Natural killer cell treated with Interleukin-12 subunit alpha and Interleukin-12 subunit beta and Interleukin-15 and Interleukin-18, amount 100 ng/mL, for 72 hours (primary cell): Measurements from ENCODE around the gene PLD4. TPM values are rescaled to one million over a fixed set of nuclear protein-coding genes. Genes with fewer than 3 reads are reported as not detected.

Source experiments
- total RNA-seq, 2 donors: library from RNA; stranded (reverse); gene quantifications; one replicate each; pipeline ENCODE4 v1.2.3, GENCODE V29; 2022

PLD4 gene
- total RNA-seq, 2 donors from 2014 or later = not detected

Other genes with a start within 250 kb of the PLD4 start
- gene INF2, start 235.3 kb upstream of the PLD4 start, total RNA-seq = 10 to 100 TPM; 19.2 to 44.9 TPM
- gene ADSS1, start 200.7 kb upstream of the PLD4 start, total RNA-seq = under 1 TPM; 0.50 to 0.61 TPM
- gene SIVA1, start 171.7 kb upstream of the PLD4 start, total RNA-seq = 100 to 1,000 TPM in 1 of 2 donors, 10 to 100 TPM in 1; 74.5 to 157 TPM
- 100 to 1,000 TPM; 128 to 229 TPM for gene AKT1, start 129.1 kb upstream of the PLD4 start, total RNA-seq
- 1 to 10 TPM; 1.3 to 3.0 TPM for gene ZBTB42, start 123.8 kb upstream of the PLD4 start, total RNA-seq
- 1 to 10 TPM; 3.4 to 3.8 TPM for gene CEP170B, start 59.6 kb upstream of the PLD4 start, total RNA-seq
- gene AHNAK2, start 53.5 kb downstream of the PLD4 start, total RNA-seq = not detected
- 1 to 10 TPM; 1.2 to 1.5 TPM for gene CLBA1, start 60.9 kb downstream of the PLD4 start, total RNA-seq
- gene CDCA4, start 96.2 kb downstream of the PLD4 start, total RNA-seq = 10 to 100 TPM; 39.9 to 71.5 TPM
- gene GPR132, start 140.6 kb downstream of the PLD4 start, total RNA-seq = 10 to 100 TPM; 80.9 to 88.3 TPM
- 1 to 10 TPM; 5.9 to 7.1 TPM for gene JAG2, start 243.9 kb downstream of the PLD4 start, total RNA-seq